NCI-H345 (cell line): ENCODE data around the gene SLC19A1.

Experiments
- DNase-seq: peaks from one replicate; lab custom pipeline; 2025; lab: John Stamatoyannopoulos, UW

The SLC19A1 gene

GRCh38 chr21:45468051-45468970, 73.9 kb downstream of the SLC19A1 start:
- no peak for DNase-seq

GRCh38 chr21:45467221-45467779, 74.9 kb downstream of the SLC19A1 start:
- DNase-seq: no peak

GRCh38 chr21:45466330-45467220, 75.7 kb downstream of the SLC19A1 start:
- no peak for DNase-seq

GRCh38 chr21:45465611-45466329, 76.5 kb downstream of the SLC19A1 start:
- DNase-seq: no peak

- DNase-seq: no peak
Measured at GRCh38 chr21:45465105-45465504, 77.1 kb downstream of the SLC19A1 start.

GRCh38 chr21:45464309-45464708, 77.9 kb downstream of the SLC19A1 start:
- DNase-seq: no peak

- DNase-seq: no peak
Measured at GRCh38 chr21:45463871-45464270, 78.4 kb downstream of the SLC19A1 start.

GRCh38 chr21:45461806-45462341, 80.4 kb downstream of the SLC19A1 start:
- DNase-seq: no peak

- DNase-seq: no peak
Measured at GRCh38 chr21:45461369-45461750, 80.9 kb downstream of the SLC19A1 start.

- no peak for DNase-seq
Measured at GRCh38 chr21:45460611-45461368, 81.5 kb downstream of the SLC19A1 start.

GRCh38 chr21:45460011-45460565, 82.2 kb downstream of the SLC19A1 start:
- no peak for DNase-seq

GRCh38 chr21:45459171-45460010, 82.8 kb downstream of the SLC19A1 start:
- no peak for DNase-seq

GRCh38 chr21:45458281-45459170, 83.7 kb downstream of the SLC19A1 start:
- no peak for DNase-seq

GRCh38 chr21:45457832-45458172, 84.4 kb downstream of the SLC19A1 start:
- no peak for DNase-seq

GRCh38 chr21:45457161-45457831, 84.9 kb downstream of the SLC19A1 start:
- no peak for DNase-seq

- DNase-seq: no peak
Measured at GRCh38 chr21:45456584-45457160, 85.6 kb downstream of the SLC19A1 start.

- peak; percentile 29 for DNase-seq
Measured at GRCh38 chr21:45455674-45456583, 86.3 kb downstream of the SLC19A1 start.
